Hepatocyte (in vitro differentiated cells): ENCODE results near the gene PRKRIP1.
"Not testable (repeated sequence)": the region's sequence is repeated elsewhere in the genome, so short reads cannot be mapped to it uniquely, and the experiment has no call there.

Source experiments
- CTCF ChIP-seq: fragments of 200-600 bp; sonication (generic); IDR thresholded peaks from 2 replicates; pipeline ENCODE4 v1.5.1; 2016; ENCODE audit warnings: antibody characterized with exemption, mild to moderate bottlenecking; ENCODE audit not compliant: poor library complexity
- EZH2 ChIP-seq: fragments of 200-600 bp; sonication (generic); IDR thresholded peaks from 2 replicates; pipeline ENCODE4 v1.6.1; 2016; ENCODE audit warnings: antibody characterized with exemption, mild to moderate bottlenecking, borderline replicate concordance

- not testable (repeated sequence) for TF ChIP-seq CTCF, EZH2
Observed at GRCh38 chr7:102381696-102382425, 14.3 kb upstream of the PRKRIP1 start.
